Tibial artery (tissue), 4 donors: ENCODE measurements around the gene RBM17.

Experiments used
- DNase-seq, 2 donors: peaks; one replicate each; pipeline ENCODE4 v3.0.0-alpha.2; 2019
- H3K27ac ChIP-seq, 2 donors: fragments of 200-600 bp; sonication (generic) in 1 of 2; 1 replicate in 1 of 2; 2 replicates in 1 of 2; pipeline ENCODE4 v1.5.1; 2018 to 2019; ENCODE audit warnings: mild to moderate bottlenecking in 1 of 2
- H3K27me3 ChIP-seq, 2 donors: fragments of 200-600 bp; sonication (generic) in 1 of 2; one replicate each; pipeline versions ENCODE4 v1.5.1 to v1.6.0; 2016 to 2019
- H3K36me3 ChIP-seq, 3 donors: fragments of 200-600 bp; sonication (generic) in 2 of 3; one replicate each; pipeline ENCODE4 v1.5.1; 2016 to 2019; ENCODE audit warnings: mild to moderate bottlenecking in 2 of 3
- H3K4me1 ChIP-seq, 4 donors: fragments of 200-600 bp; sonication (generic) in 2 of 4; 1 replicate in 3 of 4; 2 replicates in 1 of 4; pipeline ENCODE4 v1.5.1; 2016 to 2019
- H3K4me3 ChIP-seq, 2 donors: fragments of 200-600 bp; sonication (generic) in 1 of 2; 1 replicate in 1 of 2; 2 replicates in 1 of 2; pipeline ENCODE4 v1.5.1; 2018 to 2019; ENCODE audit warnings: mild to moderate bottlenecking in 2 of 2
- H3K9me3 ChIP-seq, 3 donors: fragments of 200-600 bp; sonication (generic) in 1 of 3; one replicate each; pipeline ENCODE4 v1.5.1; 2016 to 2019
- intact Hi-C: fragments of 100-400 bp; cut with DNase I; formaldehyde crosslinking; loops from one replicate; pipeline ENCODE4 v1.15.0; 2023; ENCODE audit warnings: low total_unique reads
- TF ChIP-seq, protein P1 (sequence below), 2 experiments: fragments of 200-600 bp in 1 of 2; fragments of 450-650 bp in 1 of 2; IDR thresholded peaks; one replicate each; pipeline ENCODE4 v1.5.1; 2017 to 2019; ENCODE audit warnings: antibody characterized with exemption in 2 of 2, mild to moderate bottlenecking in 1 of 2, moderate library complexity in 1 of 2

The RBM17 gene

DNA sequence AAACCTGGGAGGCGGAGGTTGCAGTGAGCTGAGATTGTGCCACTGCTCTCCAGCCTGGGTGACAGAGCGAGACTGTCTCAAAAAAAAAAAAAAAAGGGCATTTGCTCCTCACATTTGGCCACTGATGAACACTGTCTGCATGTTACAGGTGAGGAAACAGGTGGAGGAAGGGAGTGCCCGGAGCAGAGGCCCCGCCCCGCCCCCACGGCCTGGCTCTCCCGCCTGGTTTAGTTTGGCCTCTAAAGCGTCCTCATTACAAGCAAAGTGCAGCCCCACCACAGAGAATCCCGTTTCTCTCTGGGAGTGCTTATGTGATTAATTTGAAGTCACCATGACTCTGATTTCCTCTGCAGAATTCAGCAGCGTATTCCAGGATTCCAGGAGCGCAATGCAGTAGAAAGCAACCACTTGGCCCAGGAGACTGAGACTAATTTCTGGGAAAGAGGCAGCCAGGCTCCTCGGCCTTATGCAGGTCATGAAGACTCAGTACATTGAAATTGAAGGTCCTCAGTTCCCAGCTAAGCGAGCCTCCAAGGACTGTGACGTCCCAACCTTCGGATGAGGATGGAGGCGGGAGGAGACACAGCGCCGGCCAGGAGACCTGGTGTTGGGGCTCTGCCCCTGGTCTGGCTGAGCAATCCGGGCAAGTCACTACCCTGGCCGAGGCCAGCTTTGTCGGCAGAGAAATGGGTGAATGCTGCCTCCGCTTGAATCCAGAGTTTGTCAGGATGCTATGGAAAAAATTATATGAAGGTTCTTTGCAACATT, 44.7 kb downstream of the RBM17 start:
- no peaks in the 10 kb centered on the region for H3K9me3 ChIP-seq
- intact Hi-C loops: no loop called here
- peaks cover 0 to 16% of the 10 kb centered on the region in 2 donors for H3K27me3 ChIP-seq
- H3K27ac ChIP-seq: no peak overlapping the region
- no peaks in the 10 kb centered on the region for H3K36me3 ChIP-seq
- H3K4me1 ChIP-seq: no peaks in the 10 kb centered on the region
- DNase-seq: no peak
- no peak overlapping the region for H3K4me3 ChIP-seq
- TF ChIP-seq, protein P1, sequence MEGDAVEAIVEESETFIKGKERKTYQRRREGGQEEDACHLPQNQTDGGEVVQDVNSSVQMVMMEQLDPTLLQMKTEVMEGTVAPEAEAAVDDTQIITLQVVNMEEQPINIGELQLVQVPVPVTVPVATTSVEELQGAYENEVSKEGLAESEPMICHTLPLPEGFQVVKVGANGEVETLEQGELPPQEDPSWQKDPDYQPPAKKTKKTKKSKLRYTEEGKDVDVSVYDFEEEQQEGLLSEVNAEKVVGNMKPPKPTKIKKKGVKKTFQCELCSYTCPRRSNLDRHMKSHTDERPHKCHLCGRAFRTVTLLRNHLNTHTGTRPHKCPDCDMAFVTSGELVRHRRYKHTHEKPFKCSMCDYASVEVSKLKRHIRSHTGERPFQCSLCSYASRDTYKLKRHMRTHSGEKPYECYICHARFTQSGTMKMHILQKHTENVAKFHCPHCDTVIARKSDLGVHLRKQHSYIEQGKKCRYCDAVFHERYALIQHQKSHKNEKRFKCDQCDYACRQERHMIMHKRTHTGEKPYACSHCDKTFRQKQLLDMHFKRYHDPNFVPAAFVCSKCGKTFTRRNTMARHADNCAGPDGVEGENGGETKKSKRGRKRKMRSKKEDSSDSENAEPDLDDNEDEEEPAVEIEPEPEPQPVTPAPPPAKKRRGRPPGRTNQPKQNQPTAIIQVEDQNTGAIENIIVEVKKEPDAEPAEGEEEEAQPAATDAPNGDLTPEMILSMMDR (IDR thresholded peaks at IDR 0.05): no peak

DNA sequence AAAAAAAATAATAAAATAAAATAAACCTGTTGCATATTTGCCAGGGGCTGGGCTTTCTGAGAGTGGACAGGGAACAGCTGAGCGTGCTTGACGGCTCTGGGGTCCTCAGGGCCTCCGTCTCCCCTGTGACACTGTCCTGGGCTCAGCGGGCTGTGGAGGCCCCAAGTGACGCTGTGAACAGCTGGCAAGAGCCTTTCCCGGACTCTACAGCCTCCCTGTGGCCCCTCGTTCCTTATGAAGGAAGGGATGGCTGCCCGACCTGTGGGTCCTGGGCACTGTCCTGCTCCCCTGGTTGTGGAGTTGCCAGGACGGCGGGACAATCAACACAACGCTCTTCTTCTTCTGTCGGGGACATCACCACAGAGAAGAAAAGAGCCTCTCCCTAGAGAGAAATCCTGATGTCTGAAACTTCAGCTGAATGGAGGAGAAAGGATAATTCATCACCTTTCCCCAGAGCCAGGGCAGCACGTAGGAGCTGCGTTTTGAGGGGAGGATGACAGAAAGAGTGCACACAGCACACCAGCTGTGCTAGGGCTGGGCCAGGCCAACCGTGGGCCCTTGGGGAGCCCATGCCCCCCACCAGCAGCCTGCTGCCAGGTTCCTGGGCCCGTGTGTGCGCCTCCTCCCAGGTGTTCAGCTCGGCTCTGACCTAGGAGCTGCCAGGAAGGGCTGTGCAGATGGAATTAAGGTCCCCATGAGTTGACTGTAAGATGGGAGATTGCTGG, 45.4 kb downstream of the RBM17 start:
- Histone ChIP-seq H3K27me3 (peaks cover 0 to 16% of the 10 kb centered on the region in 2 donors), H3K4me1 (no peaks in the 10 kb centered on the region), H3K36me3 (no peaks in the 10 kb centered on the region), H3K27ac (no peak overlapping the region), H3K9me3 (no peaks in the 10 kb centered on the region), H3K4me3 (no peak overlapping the region)
- TF ChIP-seq, protein P1 (IDR thresholded peaks at IDR 0.05): no peak
- no peak for DNase-seq
- intact Hi-C loops: no loop called here

DNA sequence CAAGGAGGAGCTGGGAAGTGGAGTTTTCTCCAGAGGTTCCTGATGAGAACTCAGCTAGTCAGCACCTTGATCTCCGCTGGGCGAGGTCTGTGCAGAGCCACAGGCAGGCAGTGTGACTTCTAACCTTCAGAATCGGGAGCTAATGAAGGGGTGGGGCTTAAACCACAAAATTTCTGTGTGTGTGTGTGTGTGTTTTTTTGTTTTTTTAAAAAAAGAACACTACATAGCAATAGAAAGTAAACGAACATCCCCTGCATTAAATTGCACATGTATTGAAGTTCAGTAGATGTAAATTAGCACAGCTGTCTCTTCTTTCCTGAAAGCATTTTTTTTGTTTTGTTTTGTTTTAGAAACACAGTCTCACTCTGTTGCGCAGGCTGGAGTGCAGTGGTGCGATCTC, 46.2 kb downstream of the RBM17 start:
- Histone ChIP-seq H3K36me3 (no peaks in the 10 kb centered on the region), H3K4me3 (no peak overlapping the region), H3K27me3 (peaks cover 0 to 14% of the 10 kb centered on the region in 2 donors), H3K27ac (no peak overlapping the region), H3K9me3 (no peaks in the 10 kb centered on the region), H3K4me1 (no peaks in the 10 kb centered on the region)
- TF ChIP-seq, protein P1 (IDR thresholded peaks at IDR 0.05): no peak
- DNase-seq: no peak
- intact Hi-C loops: no loop called here

DNA sequence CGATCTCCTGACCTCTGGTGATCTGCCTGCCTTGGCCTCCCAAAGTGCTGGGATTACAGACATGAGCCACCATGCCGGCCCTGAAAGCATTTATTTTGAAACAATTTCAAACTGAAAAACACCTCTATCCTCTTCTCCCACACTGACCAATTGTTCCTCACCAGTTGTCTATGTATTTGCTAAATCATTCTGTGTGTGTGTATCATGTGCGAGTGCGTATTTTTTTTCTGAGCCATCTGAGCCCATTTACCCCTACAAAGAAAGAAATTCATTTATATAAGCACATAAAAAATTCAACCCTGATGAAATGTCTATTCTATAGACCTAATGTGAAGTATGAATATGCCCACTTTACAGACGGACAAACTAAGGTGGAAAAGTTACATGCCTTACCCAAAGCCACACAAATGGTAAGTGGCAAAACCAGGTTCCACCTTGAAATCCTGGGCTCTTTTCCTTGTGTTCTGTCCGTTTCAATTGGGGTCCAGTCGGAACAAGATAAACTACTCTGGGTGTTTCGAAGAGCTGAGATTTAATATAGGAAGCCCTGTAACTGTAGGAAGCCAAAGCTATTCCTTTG, 46.8 kb downstream of the RBM17 start:
- H3K36me3 ChIP-seq: no peaks in the 10 kb centered on the region

More for the DNA sequence above, 46.8 kb downstream of the RBM17 start:
- TF ChIP-seq, protein P1 (IDR thresholded peaks at IDR 0.05): no peak
- peaks cover 0 to 4% (median under 1%) of the 10 kb centered on the region in 4 donors for H3K4me1 ChIP-seq
- no peak for DNase-seq
- no peaks in the 10 kb centered on the region for H3K9me3 ChIP-seq
- intact Hi-C loops: no loop called here
- no peak overlapping the region for H3K4me3 ChIP-seq
- peaks cover 0 to 15% of the 10 kb centered on the region in 2 donors for H3K27me3 ChIP-seq
- no peak overlapping the region for H3K27ac ChIP-seq
